Bone marrow (tissue), 2 donors: ENCODE measurements around the gene EPB41L4B.
"Not testable (repeated sequence)": the region's sequence is repeated elsewhere in the genome, so short reads cannot be mapped to it uniquely, and the experiment has no call there.

Experiments used
- DNase-seq, 2 donors: peaks; one replicate each; lab custom pipeline; 2025; lab: John Stamatoyannopoulos, UW

EPB41L4B gene

GRCh38 chr9:109297899-109298298, 23.0 kb downstream of the EPB41L4B start:
- no peak for DNase-seq

- no peak for DNase-seq
Observed at GRCh38 chr9:109295221-109296130, 25.4 kb downstream of the EPB41L4B start.

DNA sequence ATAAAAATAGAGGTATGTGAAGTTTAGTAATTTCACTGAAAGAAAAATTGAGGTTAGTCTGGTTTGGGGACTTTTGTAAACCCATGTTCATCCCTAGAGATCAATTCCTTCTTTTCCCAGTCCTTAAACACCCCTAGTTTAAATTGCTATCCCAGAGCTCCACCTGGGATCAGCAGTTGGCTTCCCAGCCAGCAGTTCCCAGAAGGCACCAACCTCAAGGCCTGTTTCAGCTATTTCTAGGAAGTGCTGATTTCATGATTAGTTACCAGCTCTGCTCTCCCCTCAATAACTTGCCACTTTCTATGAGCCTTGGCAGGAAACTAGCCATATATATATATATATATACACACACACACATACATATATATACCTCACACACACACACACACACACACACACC, 30.5 kb downstream of the EPB41L4B start:
- DNase-seq: no peak

- DNase-seq: no peak
Observed at GRCh38 chr9:109289931-109290330, 30.9 kb downstream of the EPB41L4B start.

DNA sequence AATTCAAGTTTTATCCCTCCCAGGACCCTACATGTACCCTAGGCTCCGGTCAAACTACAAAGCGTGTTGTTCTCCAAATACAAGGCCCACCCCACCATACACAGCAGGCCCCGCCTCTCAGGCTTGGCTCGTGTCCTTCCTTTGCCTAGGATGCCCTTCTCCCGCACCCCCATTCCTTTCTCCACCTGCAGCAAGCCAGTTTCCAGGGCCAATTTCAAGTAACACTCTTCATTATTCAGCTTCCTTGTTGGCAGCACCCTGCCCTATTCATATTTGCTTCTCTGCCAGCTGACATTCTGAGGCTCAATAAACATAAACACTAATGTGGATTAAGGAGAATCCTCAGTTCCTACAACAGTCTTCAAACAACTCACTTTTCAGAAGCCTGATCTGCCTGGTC, 31.7 kb downstream of the EPB41L4B start:
- no peak for DNase-seq

- no peak for DNase-seq
Observed at GRCh38 chr9:109286981-109287380, 33.9 kb downstream of the EPB41L4B start.

- no peak for DNase-seq
Observed at GRCh38 chr9:109286571-109286977, 34.3 kb downstream of the EPB41L4B start.

DNA sequence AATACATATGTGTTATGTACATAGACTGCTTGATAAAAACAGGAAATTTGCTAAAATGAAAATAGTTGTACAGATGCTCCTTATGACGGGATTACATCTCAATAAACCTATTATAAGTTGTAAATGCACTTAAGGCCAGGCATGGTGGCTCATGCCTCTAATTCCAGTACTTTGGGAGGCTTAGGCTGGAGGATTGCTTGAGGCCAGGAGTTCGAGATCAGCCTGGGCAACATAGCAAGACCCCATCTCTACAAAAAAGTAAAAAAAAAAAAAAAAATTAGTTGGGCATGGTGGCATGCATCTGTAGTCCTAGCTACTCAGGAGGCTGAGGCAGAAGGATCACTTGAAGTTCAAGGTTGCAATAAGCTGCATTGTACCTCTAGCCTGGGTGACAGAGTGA, 37.2 kb downstream of the EPB41L4B start:
- not testable (repeated sequence) for DNase-seq

GRCh38 chr9:109283012-109283411, 37.8 kb downstream of the EPB41L4B start:
- no peak for DNase-seq

DNA sequence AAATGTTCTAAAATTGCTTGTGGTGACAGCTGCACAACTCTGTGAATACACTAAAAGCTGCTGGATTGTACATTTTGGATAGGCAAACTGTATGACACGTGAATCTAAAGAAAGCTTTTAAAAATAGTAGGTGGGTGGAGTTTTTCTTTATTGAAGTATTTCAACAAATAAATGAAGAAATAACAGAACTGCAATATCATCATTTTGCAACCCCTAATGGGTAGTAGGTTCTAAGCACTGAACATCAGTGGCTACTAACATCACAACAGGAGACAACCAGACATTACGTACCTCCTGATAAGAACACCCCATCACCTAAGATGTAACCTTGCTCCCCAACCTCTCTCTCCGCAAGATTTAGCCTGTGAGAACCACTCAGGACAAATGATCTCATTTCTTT, 38.6 kb downstream of the EPB41L4B start:
- DNase-seq: no peak

GRCh38 chr9:109281518-109281917, 39.3 kb downstream of the EPB41L4B start:
- no peak for DNase-seq

GRCh38 chr9:109278848-109279247, 42.0 kb downstream of the EPB41L4B start:
- DNase-seq: no peak

GRCh38 chr9:109278216-109278615, 42.6 kb downstream of the EPB41L4B start:
- no peak for DNase-seq

DNA sequence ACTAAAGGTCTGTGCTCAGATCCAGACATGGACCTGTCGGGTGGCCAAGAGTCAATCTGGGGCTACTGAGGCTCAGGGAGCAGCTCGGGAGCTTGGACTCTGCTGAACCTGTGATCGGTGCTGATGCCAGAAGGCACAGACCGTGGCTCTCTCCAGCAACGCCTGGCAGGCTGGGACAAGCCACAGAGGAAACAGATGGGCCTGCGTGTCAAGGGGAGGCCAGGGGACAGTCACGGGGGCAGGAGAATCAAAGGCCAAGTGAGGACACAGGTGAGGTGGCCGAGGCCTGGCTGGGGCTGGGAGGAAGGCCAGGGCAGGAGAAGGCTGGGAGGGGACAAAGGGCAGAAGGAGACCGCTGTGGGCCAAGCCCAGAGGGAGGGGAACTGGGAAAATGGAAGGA, 43.4 kb downstream of the EPB41L4B start:
- no peak for DNase-seq

DNA sequence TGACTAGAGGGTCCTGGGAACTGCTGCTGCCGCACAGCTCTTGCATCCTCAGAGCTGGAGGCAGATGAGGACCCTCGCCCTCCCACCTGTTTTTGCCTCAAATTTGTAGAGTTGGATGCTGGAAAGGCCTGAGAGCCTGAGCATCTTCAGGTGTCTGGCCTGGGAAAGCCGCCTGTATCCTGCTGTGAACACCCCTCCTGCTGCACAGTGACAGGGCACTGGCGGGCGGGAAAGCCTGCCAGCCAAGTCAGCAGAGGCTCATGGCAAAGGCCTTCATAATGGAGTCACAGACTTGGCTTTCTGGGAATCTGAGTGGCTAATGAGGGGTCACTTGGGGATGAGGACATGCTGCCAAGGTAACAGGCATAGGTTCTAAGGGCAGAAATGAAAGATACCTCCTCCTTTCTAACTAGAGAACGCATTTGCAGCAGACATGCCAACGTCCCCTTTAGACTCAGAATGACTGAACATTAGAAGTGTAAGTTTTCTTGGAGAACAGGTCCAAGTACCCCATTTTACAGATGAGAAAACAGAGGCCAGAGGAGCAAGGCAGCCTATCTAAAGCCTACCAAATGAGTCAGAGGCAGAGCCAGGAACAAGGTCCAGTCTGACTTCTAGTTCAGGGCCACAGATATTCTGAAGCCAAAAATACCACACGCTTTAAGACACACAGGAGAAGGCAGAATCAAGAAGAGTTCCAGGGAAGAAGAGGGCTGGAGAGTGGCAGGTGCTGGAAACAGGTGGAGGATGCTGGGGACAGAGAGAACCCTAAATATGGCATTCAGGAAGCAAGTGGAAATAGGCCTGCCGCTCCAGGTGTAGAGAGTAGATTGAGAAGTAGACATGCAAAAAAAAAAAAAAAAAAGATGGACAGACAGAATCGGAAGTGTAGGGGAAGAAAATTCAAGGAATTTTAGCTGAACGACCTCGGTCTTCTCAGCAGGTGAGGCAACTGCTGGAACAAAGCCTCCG, 44.1 kb downstream of the EPB41L4B start:
- no peak for DNase-seq

- DNase-seq: no peak
Observed at GRCh38 chr9:109274884-109275730, 45.8 kb downstream of the EPB41L4B start.

GRCh38 chr9:109273869-109274268, 47.0 kb downstream of the EPB41L4B start:
- DNase-seq: no peak

DNA sequence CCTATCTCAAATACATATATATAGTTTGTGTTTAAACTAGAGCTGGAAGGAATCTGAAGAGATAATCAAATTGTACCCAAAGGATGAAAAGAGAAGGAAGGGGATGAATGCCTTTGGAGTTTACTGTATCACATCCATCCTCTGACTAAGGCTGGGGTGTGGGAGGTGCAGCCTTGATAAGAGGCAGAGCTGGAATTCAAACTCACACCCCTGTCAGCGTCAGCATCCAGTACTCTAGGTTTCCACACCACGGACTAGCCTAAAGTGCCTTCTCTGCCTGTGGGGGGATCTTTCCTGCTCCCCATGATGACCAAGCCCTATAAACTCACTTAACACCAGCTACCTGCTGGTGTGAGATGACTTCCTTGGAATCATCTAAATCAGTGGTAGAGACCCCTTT, 48.1 kb downstream of the EPB41L4B start:
- no peak for DNase-seq

DNA sequence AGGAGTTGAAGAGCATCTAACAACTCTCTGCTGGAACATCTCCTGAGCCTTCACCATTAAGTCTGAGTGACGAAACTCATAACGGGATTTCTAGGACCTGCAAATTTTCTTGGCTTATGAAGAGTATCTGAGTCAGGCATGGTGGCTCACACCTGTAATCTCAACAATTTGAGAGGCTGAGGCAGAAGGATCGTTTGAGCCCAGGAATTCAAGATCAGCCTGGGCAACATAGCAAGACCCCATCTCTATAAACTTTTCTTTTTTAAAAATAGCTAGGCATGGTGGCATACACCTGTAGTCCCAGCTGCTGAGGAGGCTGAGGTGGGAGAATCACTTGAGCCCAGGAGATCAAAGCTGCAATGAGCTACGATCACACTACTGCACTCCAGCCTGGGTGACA, 48.8 kb downstream of the EPB41L4B start:
- no peak for DNase-seq

GRCh38 chr9:109270971-109271925, 49.6 kb downstream of the EPB41L4B start:
- no peak for DNase-seq

DNA sequence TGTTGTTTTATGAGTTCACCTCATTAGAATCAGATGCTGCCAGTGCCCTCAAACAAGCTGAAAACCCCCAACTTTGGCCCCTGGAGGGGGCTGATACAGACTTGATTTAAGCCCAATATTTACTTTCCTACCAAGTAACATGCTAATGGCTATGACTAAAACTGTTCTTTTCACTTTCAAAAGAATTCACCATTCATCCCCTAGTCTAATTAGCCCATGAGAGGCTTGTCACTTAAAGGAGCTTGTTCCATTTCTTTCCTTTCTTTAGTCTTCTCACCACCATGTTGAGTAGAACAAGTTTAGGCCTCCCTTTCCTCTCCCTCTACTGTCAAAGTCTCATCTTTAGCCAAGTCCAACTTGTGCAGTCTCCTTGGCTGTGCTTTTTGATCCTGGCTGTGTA, 50.4 kb downstream of the EPB41L4B start:
- DNase-seq: no peak
